ENCODE measurements around the gene MANSC1.
"Not testable (repeated sequence)": the region's sequence is repeated elsewhere in the genome, so short reads cannot be mapped to it uniquely, and the experiment has no call there.

The MANSC1 gene

DNA sequence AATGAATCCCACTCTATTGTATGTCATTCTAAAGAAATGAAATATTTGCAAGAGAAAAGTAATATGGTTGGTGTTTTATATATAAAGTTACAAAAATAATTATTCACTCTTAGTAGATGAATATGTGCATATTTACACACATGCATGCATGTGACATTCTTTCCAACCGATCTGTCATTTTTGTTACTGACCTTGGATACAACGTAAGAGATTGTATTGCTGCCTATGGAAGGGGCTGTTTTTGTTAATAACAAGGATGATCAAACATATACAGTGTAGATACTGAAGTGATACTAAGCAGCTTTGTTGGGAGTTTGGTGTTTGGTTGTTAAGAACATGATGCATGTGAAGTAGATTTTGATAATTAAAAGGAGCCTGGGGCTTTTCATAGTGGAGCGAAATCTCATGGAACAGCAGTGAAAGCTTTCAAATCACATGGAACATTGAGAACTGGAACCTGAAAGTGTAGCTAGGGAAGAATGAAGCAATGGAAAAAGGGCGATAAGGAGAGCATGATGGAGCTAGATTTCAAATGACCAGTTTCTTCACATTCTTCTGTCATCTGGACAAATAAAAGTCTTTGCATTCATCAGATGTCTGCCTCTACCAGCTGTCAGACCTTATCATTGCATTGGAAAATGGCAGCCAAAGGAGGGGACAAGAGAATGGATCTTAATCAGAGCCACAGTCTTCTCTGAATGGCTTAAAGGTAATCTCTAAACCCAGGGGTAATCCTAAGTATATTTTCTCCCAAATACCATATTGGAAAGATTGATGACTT lies 16.8 kb upstream of the MANSC1 start:
- in situ Hi-C loops (cut with MboI; ENCODE audit: low sequenced_read_pairs): no loop called here

- in situ Hi-C loops (cut with MboI; ENCODE audit: low sequenced_read_pairs): no loop called here
These were observed 15.9 kb upstream of the MANSC1 start for GRCh38 chr12:12365931-12366431.

- in situ Hi-C loops (cut with MboI; ENCODE audit: low sequenced_read_pairs): no loop called here
These were observed 15.4 kb upstream of the MANSC1 start for GRCh38 chr12:12365446-12365802.

GRCh38 chr12:12364787-12365445 lies 14.9 kb upstream of the MANSC1 start:
- in situ Hi-C loops (cut with MboI; ENCODE audit: low sequenced_read_pairs): no loop called here

DNA sequence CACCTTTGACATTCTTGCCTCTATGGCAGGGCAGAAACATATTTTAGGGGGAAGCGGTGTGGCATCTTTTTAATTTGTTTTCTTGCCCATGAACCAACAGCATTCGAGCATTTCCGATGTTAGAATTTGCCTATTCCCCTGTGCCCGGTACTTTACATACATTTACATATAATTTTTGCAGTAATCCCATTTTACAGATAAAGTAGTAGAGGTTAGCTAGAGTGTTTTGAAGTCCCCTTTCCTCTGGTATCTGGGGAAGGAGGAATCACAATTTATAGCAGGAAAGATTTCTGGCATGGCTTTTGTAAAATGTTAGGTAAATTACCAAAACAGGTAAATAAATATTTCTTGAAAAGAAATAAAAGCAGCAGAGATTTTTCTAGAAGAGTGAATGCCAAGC lies 8.5 kb upstream of the MANSC1 start:
- in situ Hi-C loops (cut with MboI; ENCODE audit: low sequenced_read_pairs): no loop called here

DNA sequence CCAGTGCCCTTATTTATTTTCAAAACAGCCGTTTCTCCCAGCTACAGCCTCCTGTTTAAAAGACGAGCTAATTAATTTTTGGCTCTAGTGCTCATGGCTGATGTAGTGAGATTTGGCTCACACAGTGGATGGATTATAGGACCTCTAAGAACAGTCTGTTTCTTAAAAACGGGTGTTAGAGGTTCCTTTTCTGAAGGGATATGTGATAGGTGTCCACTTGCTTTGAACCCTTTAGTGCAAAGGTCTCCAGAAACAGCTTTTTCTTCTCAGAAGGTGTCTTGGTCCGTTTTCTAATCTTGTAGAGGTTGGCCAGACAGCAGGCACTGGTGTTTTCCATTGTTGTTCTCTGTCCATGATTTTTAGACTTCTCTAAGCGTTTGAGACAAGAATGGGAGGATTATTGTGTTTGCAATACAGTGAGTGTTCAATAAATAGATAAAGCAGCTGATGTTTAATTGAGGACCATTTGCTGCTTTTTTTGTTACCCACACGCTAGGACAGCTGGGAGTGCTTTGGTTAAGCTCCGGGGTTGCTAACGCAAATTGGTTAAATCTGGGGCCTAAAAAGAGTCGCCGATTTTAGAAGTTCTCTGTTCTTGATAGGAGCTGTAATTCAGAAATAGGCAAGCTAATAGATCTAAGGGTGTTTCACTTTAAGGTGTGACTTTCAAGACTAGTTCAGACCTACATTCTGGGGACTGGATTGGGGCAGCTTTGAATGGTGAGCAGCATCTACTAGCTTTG lies 7.8 kb upstream of the MANSC1 start:
- in situ Hi-C loops (cut with MboI; ENCODE audit: low sequenced_read_pairs): no loop called here

DNA sequence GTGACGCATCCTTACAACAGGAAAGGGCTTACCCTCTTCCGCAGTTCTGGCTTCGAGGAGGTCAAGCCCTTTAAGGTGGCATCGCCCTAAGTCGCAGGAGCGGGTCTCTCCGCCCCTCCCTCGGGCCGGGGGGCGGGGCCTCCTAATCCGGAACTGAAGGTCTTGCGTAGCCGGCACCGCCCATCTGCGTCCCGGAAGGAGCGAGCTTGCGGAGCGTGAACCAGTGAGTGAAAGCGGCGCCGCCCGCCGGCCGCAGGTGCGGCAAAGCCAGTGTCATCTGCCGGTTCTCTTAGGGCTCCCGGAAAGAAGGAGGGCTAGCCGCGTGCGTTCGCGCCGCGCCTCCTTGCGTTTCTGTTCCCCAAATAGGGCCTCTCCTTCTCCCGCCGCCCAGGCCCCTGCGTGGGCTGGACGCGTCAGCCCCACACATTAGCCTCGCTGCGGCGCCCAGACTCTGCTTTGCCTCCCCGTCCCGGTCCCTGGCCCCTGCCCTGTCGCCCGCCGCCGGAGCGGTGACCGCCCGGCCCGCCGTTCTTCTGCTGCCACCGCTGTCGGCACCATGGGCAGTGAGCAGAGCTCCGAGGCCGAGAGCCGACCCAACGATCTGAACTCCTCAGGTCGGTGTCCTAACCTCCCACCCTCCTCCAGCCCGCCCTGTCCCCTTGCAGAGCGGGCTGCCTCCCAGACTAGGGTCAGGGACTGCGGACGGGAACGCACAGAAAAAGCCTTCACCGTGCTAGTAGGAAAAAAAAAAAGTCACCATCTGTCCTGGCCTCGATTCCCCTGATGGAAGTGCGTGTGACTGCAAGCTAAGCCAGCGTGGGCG lies 7.1 kb upstream of the MANSC1 start, which contains the start of gene BORCS5:
Gene BORCS5 (plus strand): TSS at position 183 of the 823 bp plus-strand sequence. CDS start 374 bp downstream, at position 557.
- in situ Hi-C loops (cut with MboI; ENCODE audit: low sequenced_read_pairs): no loop called here

DNA sequence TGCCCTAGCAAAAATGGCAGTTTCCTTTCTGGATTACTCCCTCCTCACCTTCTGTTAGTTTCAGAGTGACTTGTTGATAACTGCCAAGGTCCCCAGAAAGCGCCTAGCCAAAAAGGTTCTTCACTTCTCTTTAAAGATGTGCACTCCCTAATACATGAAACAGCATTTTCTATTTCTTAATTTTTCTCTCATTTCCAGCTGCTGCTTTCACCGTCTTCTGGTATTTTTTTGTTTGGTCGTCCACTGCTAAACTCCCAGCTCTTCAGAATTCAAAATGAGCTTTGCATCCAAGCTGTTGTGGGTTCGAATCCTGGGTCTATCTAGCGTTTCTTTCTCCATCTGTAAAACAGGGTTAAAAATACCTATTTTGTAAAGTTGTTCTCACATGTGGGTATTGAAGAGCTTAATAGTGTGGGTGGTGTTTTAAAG lies 6.4 kb upstream of the MANSC1 start:
- in situ Hi-C loops (cut with MboI; ENCODE audit: low sequenced_read_pairs): no loop called here

DNA sequence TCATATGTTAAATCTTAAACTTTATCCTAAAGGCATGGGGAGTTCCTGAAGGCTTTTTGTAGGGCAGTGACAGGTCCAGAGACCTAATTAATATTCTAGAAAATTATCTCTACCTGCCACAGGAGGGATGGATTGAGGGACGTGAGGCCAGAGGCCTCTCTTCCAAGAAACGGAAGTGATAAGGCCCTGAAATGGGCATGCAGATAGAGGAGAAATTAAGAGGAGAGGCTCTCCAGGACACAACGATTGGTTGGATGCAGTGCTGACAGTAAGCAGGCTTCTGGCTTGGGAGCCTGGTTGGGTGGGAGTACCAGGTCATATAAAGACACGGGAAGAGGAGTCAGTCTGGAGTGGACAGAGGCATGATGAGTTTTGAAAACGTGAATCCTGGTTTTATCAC lies 3.8 kb upstream of the MANSC1 start:
- in situ Hi-C loops (cut with MboI; ENCODE audit: low sequenced_read_pairs): no loop called here

- in situ Hi-C loops (cut with MboI; ENCODE audit: low sequenced_read_pairs): no loop called here
These were observed 3.2 kb upstream of the MANSC1 start for GRCh38 chr12:12353276-12353675.

GRCh38 chr12:12351468-12352185 lies 1.6 kb upstream of the MANSC1 start:
- in situ Hi-C loops (cut with MboI; ENCODE audit: low sequenced_read_pairs): not testable (repeated sequence)

GRCh38 chr12:12350868-12351463 lies 924 bp upstream of the MANSC1 start:
- in situ Hi-C loops (cut with MboI; ENCODE audit: low sequenced_read_pairs): no loop called here

DNA sequence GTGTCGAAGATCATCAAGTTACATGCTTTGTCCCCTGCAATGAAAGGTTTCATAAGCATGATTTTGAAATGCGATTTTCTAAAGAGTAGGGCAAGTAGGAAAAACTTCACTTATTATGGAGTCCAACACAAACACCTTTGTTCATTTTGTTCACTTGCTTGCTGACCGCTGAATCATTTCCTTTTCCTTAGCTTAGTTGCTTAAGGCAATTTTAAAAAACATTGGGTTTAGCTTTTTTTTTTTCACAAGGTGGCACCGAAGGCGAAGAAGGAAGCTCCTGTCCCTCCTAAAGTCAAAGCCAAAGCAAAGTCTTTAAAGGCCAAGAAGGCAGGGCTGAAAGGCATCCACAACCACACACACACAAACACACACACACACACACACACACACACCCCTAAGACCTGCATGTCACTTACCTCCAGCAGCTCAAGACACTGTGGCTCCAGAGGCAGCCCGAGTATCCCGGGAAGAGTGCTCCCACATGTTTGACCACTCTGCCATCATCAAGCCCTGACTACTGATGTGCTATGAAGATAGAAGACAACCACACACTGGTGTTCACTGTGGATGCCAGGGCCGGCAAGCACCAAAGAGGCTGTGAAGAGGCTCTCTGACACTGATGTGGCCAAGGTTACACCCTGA lies 11.4 kb downstream of the MANSC1 start:
- in situ Hi-C loops (cut with MboI; ENCODE audit: low sequenced_read_pairs): loop anchor here (25.0 kb wide), 1 partner anchor 776 kb away; no protein-coding TSS in a partner anchor

DNA sequence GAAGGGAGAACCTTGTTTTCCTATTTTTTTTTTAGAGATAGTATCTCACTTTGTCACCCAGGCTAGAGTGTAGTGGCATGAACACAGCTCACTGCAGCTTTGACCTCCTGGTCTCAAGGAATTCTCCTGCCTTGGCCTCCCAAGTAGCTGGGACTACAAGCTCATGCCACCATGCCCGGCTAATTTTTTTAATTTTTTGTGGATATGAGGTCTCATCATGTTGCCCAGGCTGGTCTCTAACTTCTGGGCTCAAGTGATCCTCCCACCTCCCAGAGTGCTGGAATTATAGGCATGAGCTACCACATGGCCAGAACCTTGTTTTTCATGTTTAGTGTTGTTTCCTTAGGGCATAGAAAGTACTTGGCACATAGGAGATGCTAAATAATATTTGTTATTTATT lies 13.5 kb downstream of the MANSC1 start:
- in situ Hi-C loops (cut with MboI; ENCODE audit: low sequenced_read_pairs): loop anchor here (25.0 kb wide), 1 partner anchor 774 kb away; no protein-coding TSS in a partner anchor

DNA sequence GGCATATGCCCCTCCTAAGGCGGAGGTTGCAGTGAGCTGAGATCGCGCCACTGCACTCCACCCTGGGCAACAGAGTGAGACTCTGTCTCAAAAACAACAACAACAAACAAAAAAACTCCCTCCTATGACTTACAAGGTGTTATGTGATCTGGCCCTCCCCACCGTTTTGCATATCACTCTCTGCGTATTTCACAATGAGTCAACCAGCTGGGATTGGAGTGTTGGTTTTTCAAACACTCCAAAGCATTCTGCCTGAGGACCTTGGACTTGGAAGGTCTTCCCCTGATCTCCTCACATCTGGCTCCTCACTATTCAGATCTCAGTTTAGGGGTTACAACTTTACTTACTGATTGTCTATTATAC lies 14.0 kb downstream of the MANSC1 start:
- in situ Hi-C loops (cut with MboI; ENCODE audit: low sequenced_read_pairs): loop anchor here (25.0 kb wide), 1 partner anchor 774 kb away; no protein-coding TSS in a partner anchor

DNA sequence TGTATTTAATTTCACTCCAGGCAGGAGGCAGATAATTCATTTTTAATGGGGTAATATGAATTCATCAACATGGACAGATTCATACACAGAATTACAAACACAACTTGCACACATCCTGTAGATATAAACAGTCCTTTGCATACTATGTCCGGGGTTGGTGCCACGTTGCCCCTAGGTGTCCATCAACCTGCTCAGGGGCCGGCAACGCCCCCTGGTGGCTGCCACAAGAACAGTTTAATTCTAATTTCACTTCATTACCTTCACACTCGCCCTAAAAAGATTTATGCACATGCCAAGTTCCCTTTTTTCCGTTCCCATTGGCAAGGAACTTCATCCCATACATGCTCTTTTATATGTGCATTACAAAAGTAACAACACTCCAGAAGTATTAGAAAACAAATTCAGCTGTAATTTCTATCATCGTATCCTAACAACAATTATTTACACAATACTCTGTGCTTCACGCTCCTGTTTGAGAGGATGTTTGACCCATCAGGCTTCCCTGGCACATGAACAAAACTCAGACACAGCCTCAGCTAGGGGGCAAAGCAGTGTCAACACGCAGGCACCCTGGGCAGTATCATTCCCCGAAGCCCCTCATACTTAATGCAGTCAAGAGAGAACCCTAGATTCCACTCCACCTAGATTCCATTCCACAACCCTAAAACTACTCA lies 15.5 kb downstream of the MANSC1 start:
- in situ Hi-C loops (cut with MboI; ENCODE audit: low sequenced_read_pairs): loop anchor here (25.0 kb wide), 1 partner anchor 772 kb away; no protein-coding TSS in a partner anchor

GRCh38 chr12:12333407-12334366 lies 16.4 kb downstream of the MANSC1 start:
- in situ Hi-C loops (cut with MboI; ENCODE audit: low sequenced_read_pairs): loop anchor here (25.0 kb wide), 1 partner anchor 771 kb away; no protein-coding TSS in a partner anchor

All from HL-60/S4 (cell line).